HG03439 (cell line): Measurements from ENCODE around the gene ENTPD1.
"Not testable (repeated sequence)": the region's sequence is repeated elsewhere in the genome, so short reads cannot be mapped to it uniquely, and the experiment has no call there.

ENCODE experiments used
- ATAC-seq: cut with Tn5 transposase; IDR thresholded peaks from one replicate; pipeline ENCODE4 v1.9.1; 2021; ENCODE audit warnings: mild to moderate bottlenecking, moderate library complexity; ENCODE audit not compliant: unreplicated experiment

The ENTPD1 gene

GRCh38 chr10:95860166-95860940, 104.4 kb downstream of the ENTPD1 start:
- ATAC-seq: no peak

GRCh38 chr10:95861386-95861785, 105.4 kb downstream of the ENTPD1 start:
- no peak for ATAC-seq

DNA sequence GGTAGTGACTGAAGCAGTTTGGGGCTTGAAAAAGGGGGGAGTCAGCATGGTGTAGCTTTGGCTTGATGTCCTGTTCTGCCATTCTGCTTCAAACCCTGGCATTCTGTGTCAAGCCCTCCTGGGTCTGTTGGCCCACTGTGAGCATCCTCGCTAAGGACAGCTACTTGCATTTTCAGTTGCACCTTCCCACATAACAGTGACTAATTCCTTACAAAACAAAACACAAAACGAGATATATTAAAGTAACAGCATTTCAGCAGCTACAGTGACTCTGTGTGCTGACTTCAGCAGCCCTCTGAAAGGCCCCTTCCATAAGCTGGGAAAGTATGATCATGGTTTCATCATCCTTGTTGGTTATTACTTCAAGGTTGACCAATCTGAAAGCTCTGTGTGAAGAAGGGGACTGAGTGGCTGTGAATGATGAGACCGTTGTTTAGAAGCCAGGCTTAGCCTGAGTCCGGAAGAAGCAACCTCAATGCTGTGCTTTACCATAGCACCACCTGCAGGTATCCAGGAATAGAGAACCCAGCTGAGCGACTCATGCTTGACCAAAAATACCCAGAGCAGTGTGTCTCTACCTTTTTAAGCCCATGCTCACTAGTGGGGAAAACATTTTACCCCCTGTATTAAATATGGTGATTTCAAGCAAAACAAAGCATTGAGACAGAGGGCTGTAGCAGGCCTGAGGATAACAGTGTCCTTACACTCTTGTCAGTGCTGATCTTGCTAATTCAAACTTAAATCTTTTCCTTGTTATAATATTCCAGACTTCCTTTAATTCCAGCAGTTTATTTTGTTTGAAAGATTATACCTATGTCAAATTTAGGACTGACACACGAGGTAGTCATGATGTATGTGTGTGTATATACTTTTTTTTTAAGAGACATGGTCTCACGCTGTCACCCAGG, 109.2 kb downstream of the ENTPD1 start:
- peak; percentile 79 for ATAC-seq

DNA sequence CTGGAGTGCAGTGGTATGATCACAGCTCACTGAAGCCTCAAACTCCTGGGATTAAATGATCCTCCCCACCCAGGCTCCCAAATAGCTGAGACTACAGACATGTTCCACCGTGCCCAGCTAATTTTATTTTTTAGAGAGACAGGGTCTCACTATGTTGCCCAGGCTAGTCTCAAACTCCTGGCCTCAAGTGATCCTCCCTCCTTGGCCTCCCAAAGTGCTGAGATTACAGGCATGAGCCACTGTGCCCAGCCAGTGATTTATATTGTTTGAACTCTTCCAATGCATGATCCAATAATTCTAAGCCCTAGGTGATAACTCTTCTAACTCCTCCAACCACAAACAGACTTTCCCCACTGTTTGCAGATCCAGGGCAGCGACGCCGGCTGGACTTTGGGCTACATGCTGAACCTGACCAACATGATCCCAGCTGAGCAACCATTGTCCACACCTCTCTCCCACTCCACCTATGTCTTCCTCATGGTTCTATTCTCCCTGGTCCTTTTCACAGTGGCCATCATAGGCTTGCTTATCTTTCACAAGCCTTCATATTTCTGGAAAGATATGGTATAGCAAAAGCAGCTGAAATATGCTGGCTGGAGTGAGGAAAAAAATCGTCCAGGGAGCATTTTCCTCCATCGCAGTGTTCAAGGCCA, 110.0 kb downstream of the ENTPD1 start:
- no peak for ATAC-seq

GRCh38 chr10:95866467-95866842, 110.5 kb downstream of the ENTPD1 start:
- no peak for ATAC-seq

DNA sequence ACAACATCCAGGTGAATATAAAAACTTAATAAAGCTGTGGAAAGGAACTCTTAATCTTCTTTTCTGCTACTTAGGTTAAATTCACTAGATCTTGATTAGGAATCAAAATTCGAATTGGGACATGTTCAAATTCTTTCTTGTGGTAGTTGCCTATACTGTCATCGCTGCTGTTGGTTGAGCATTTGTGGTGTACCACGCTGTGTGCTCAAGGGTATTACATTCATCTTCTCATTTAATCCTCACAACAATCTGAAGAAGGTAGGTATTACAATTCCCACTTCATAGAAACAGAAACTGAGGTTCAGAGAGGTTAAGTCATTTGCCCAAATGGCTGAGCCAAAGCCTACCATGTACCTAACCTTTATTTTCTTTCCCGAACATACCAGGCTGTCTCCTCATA, 111.9 kb downstream of the ENTPD1 start:
- no peak for ATAC-seq

GRCh38 chr10:95872158-95872711, 116.3 kb downstream of the ENTPD1 start:
- ATAC-seq: no peak

GRCh38 chr10:95873139-95873538, 117.2 kb downstream of the ENTPD1 start:
- ATAC-seq: no peak

DNA sequence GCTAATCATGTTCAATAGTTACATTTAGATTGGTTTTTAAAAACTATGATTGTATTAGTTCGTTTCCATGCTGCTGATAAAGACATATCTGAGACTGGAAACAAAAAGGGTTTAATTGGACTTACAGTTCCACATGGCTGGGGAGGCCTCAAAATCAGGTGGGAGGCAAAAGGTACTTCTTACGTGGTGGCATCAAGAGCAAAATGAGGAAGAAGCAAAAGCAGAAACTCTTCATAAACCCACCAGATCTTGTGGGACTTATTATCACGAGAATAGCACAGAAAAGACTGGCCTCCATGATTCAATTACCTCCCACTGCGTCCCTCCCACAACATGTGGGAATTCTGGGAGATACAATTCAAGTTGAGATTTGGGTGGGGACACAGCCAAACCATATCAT, 117.7 kb downstream of the ENTPD1 start:
- ATAC-seq: no peak

DNA sequence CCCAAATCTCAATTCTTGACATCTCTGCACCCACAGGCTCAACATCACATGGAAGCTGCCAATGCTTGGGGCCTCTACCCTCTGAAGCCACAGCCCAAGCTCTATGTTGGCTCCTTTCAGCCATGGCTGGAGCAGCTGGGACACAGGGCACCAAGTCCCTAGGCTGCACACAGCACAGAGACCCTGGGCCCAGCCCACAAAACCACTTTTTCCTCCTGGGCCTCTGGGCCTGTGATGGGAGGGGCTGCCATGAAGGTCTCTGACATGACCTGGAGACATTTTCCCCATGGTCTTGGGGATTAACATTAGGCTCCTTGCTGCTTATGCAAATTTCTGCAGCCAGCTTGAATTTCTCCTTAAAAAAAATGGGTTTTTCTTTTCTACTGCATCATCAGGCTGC, 118.8 kb downstream of the ENTPD1 start:
- not testable (repeated sequence) for ATAC-seq

DNA sequence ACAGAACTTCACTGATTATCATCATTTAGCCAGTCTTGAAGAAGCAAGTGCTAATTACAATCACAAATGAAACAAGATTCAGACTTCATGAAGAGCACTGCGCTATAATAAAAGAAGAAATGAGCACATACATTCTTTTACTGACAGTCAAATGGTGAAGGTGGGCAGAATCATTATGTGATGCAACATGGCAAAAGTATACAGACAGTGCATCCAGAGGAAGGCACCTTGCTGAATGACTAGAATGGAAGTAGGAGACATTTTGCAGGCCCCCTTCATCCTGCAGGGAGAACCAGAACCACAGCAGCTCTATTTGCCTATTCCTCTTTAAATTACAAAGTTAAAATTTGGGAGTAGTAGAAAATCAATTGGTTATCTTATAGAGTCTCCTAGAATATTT, 120.8 kb downstream of the ENTPD1 start:
- ATAC-seq: no peak

- ATAC-seq: peak; percentile 62
Observed at GRCh38 chr10:95877881-95878280, 121.9 kb downstream of the ENTPD1 start.

- ATAC-seq: no peak
Observed at GRCh38 chr10:95880704-95881103, 124.7 kb downstream of the ENTPD1 start.

DNA sequence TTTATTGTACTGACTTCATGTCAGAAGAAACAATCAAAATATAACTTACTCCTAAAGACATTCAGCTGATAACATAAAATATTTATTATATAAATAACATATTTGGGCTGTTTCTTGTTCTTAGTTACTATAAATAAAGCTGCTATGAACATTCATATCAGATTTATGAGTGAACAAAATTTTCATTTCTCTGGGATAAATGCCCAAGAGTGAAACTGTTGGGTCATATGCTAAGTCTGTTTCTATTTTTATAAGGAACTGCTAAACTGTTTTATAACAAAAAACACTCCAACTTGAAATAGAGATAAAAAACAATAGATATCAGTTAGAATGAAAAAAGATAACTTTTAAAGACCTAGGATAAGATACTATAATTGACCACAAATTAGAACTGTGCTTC, 125.4 kb downstream of the ENTPD1 start:
- no peak for ATAC-seq

DNA sequence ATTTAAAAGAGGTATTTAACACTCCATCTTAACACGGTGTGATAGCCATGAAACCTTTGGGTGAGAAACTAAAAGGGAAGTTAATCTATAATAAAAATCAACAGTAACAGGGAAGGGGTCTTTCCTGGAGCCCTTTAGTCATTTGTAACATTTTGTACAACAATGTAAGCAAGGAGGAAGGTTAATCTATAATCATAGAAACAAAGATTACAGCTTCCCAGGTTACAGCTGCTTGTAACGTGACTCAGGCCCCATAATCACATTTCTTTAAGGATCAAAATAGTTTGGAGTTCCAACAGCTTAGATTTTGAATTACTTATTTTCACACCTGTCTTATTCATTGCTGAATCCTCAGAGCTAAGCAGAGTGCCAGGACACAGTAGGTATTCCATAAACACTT, 133.9 kb downstream of the ENTPD1 start:
- no peak for ATAC-seq

- ATAC-seq: no peak
Observed at GRCh38 chr10:95896071-95896850, 140.3 kb downstream of the ENTPD1 start.

GRCh38 chr10:95905897-95906580, 150.1 kb downstream of the ENTPD1 start:
- ATAC-seq: not testable (repeated sequence)

- ATAC-seq: peak; percentile 23
Observed at GRCh38 chr10:95906677-95907455, 150.9 kb downstream of the ENTPD1 start.
